NT2/D1 (cell line): Measurements from ENCODE around the gene COG3.

Experiments
- YY1 ChIP-seq: IDR thresholded peaks from 2 replicates; pipeline ENCODE4 v1.6.1; 2011; ENCODE audit not compliant: insufficient read length, insufficient read depth
- ZNF274 ChIP-seq: IDR thresholded peaks from 2 replicates; pipeline ENCODE4 v1.6.1; 2011; ENCODE audit warnings: mild to moderate bottlenecking, low read depth, low read length

DNA sequence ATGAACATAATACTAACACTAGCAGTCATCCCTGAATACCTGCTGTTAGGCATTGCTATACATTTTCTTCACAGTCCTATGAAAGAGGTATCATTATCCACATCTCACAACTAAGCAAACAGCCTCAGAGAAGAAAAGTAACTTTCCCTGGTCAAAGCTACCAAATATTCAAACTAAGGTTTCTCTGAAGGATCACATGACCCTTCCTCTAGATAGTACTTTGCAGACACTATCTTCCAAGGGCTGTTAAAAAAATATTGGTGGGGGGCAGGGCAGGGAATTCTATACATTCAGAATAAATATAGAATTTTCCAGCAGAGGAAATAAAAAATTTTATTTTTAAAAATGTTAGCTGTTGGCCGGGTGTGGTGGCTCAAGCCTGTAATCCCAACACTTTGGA is 49.6 kb upstream of the COG3 start:
- TF ChIP-seq ZNF274 = no peak
- TF ChIP-seq YY1 = no peak
